ENCODE measurements around the gene ENOX1. TPM values are rescaled to one million over a fixed set of nuclear protein-coding genes. Genes with fewer than 3 reads are reported as not detected.

Gene ENOX1
- total RNA-seq, 1 experiment from 2014 or later, result 1.5 TPM

GRCh38 chr13:43329702-43330101 is 457.1 kb downstream of the ENOX1 start:
- Mint-ChIP-seq H3K27ac (ENCODE audit: unreplicated experiment) (no peak overlapping the region), H3K4me1 (ENCODE audit: low read depth, unreplicated experiment) (no peaks in the 10 kb centered on the region), H3K27me3 (ENCODE audit: unreplicated experiment) (no peaks in the 10 kb centered on the region), H3K9me3 (ENCODE audit: low read depth, unreplicated experiment) (no peaks in the 10 kb centered on the region), H3K36me3 (ENCODE audit: insufficient read depth, unreplicated experiment) (no peaks in the 10 kb centered on the region), H3K4me3 (ENCODE audit: low read depth, unreplicated experiment) (no peak overlapping the region)
- intact Hi-C loops (cut with micrococcal nuclease; ENCODE audit: unreplicated experiment), result no loop called here
- CTCF ChIA-PET, result no interaction called here
- no peak for TF ChIP-seq CTCF (IDR thresholded peaks at IDR 0.05; ENCODE audit: unreplicated experiment)
- no peak for DNase-seq
- no TSS peak for BruUV-seq (replicated peaks)

- no peaks in the 10 kb centered on the region for H3K27me3 Mint-ChIP-seq (ENCODE audit: unreplicated experiment)
- H3K9me3 Mint-ChIP-seq (ENCODE audit: low read depth, unreplicated experiment), result no peaks in the 10 kb centered on the region
- intact Hi-C loops (cut with micrococcal nuclease; ENCODE audit: unreplicated experiment), result no loop called here
- BruUV-seq (replicated peaks), result no TSS peak
- TF ChIP-seq CTCF (IDR thresholded peaks at IDR 0.05; ENCODE audit: unreplicated experiment), result no peak
- H3K4me3 Mint-ChIP-seq (ENCODE audit: low read depth, unreplicated experiment), result no peak overlapping the region
- H3K4me1 Mint-ChIP-seq (ENCODE audit: low read depth, unreplicated experiment), result no peaks in the 10 kb centered on the region
- no peak for DNase-seq
- CTCF ChIA-PET, result no interaction called here
- no peaks in the 10 kb centered on the region for H3K36me3 Mint-ChIP-seq (ENCODE audit: insufficient read depth, unreplicated experiment)
- H3K27ac Mint-ChIP-seq (ENCODE audit: unreplicated experiment), result no peak overlapping the region
Measured at GRCh38 chr13:43328907-43329306, 457.9 kb downstream of the ENOX1 start.

GRCh38 chr13:43326100-43326499 is 460.7 kb downstream of the ENOX1 start:
- CTCF ChIA-PET, result no interaction called here
- Mint-ChIP-seq H3K4me3 (ENCODE audit: low read depth, unreplicated experiment) (no peak overlapping the region), H3K9me3 (ENCODE audit: low read depth, unreplicated experiment) (no peaks in the 10 kb centered on the region), H3K27ac (ENCODE audit: unreplicated experiment) (no peak overlapping the region), H3K36me3 (ENCODE audit: insufficient read depth, unreplicated experiment) (no peaks in the 10 kb centered on the region), H3K27me3 (ENCODE audit: unreplicated experiment) (no peaks in the 10 kb centered on the region), H3K4me1 (ENCODE audit: low read depth, unreplicated experiment) (no peaks in the 10 kb centered on the region)
- BruUV-seq (replicated peaks), result no TSS peak
- intact Hi-C loops (cut with micrococcal nuclease; ENCODE audit: unreplicated experiment), result no loop called here
- TF ChIP-seq CTCF (IDR thresholded peaks at IDR 0.05; ENCODE audit: unreplicated experiment), result no peak
- no peak for DNase-seq

GRCh38 chr13:43325636-43326035 is 461.1 kb downstream of the ENOX1 start:
- H3K9me3 Mint-ChIP-seq (ENCODE audit: low read depth, unreplicated experiment), result no peaks in the 10 kb centered on the region
- no peaks in the 10 kb centered on the region for H3K36me3 Mint-ChIP-seq (ENCODE audit: insufficient read depth, unreplicated experiment)
- no peak for DNase-seq
- no TSS peak for BruUV-seq (replicated peaks)
- no peaks in the 10 kb centered on the region for H3K4me1 Mint-ChIP-seq (ENCODE audit: low read depth, unreplicated experiment)
- no peak overlapping the region for H3K27ac Mint-ChIP-seq (ENCODE audit: unreplicated experiment)
- no peak for TF ChIP-seq CTCF (IDR thresholded peaks at IDR 0.05; ENCODE audit: unreplicated experiment)
- CTCF ChIA-PET, result no interaction called here
- no peak overlapping the region for H3K4me3 Mint-ChIP-seq (ENCODE audit: low read depth, unreplicated experiment)
- no peaks in the 10 kb centered on the region for H3K27me3 Mint-ChIP-seq (ENCODE audit: unreplicated experiment)
- intact Hi-C loops (cut with micrococcal nuclease; ENCODE audit: unreplicated experiment), result no loop called here

- no TSS peak for BruUV-seq (replicated peaks)
- no peaks in the 10 kb centered on the region for H3K36me3 Mint-ChIP-seq (ENCODE audit: insufficient read depth, unreplicated experiment)
- no peaks in the 10 kb centered on the region for H3K27me3 Mint-ChIP-seq (ENCODE audit: unreplicated experiment)
- no peak overlapping the region for H3K4me3 Mint-ChIP-seq (ENCODE audit: low read depth, unreplicated experiment)
- no peaks in the 10 kb centered on the region for H3K9me3 Mint-ChIP-seq (ENCODE audit: low read depth, unreplicated experiment)
- no peak for TF ChIP-seq CTCF (IDR thresholded peaks at IDR 0.05; ENCODE audit: unreplicated experiment)
- CTCF ChIA-PET, result no interaction called here
- intact Hi-C loops (cut with micrococcal nuclease; ENCODE audit: unreplicated experiment), result no loop called here
- no peak for DNase-seq
- H3K4me1 Mint-ChIP-seq (ENCODE audit: low read depth, unreplicated experiment), result no peaks in the 10 kb centered on the region
- H3K27ac Mint-ChIP-seq (ENCODE audit: unreplicated experiment), result no peak overlapping the region
Measured at GRCh38 chr13:43324129-43324528, 462.6 kb downstream of the ENOX1 start.
